Ishikawa (cell line): Measurements from ENCODE around the gene HOXA2.

Source experiments
- EP300 ChIP-seq: IDR thresholded peaks from 2 replicates; pipeline ENCODE4 v1.6.1; 2012; ENCODE audit warnings: borderline replicate concordance
- TAF1 ChIP-seq: IDR thresholded peaks from 2 replicates; pipeline ENCODE4 v1.6.1; 2012; ENCODE audit warnings: low read depth, mild to moderate bottlenecking
- USF1 ChIP-seq: IDR thresholded peaks from 2 replicates; pipeline ENCODE4 v1.6.1; 2012
- ZBTB7A ChIP-seq: IDR thresholded peaks from 2 replicates; pipeline ENCODE4 v1.6.1; 2012; ENCODE audit warnings: low read depth
- TF ChIP-seq, protein P1 (sequence below): IDR thresholded peaks from 2 replicates; pipeline ENCODE4 v1.6.1; 2012; ENCODE audit warnings: low read depth, mild to moderate bottlenecking

GRCh38 chr7:27115221-27116026, 12.9 kb upstream of the HOXA2 start:
- TF ChIP-seq TAF1 (no peak), ZBTB7A (no peak), EP300 (no peak), USF1 (no peak)
- TF ChIP-seq, protein P1, sequence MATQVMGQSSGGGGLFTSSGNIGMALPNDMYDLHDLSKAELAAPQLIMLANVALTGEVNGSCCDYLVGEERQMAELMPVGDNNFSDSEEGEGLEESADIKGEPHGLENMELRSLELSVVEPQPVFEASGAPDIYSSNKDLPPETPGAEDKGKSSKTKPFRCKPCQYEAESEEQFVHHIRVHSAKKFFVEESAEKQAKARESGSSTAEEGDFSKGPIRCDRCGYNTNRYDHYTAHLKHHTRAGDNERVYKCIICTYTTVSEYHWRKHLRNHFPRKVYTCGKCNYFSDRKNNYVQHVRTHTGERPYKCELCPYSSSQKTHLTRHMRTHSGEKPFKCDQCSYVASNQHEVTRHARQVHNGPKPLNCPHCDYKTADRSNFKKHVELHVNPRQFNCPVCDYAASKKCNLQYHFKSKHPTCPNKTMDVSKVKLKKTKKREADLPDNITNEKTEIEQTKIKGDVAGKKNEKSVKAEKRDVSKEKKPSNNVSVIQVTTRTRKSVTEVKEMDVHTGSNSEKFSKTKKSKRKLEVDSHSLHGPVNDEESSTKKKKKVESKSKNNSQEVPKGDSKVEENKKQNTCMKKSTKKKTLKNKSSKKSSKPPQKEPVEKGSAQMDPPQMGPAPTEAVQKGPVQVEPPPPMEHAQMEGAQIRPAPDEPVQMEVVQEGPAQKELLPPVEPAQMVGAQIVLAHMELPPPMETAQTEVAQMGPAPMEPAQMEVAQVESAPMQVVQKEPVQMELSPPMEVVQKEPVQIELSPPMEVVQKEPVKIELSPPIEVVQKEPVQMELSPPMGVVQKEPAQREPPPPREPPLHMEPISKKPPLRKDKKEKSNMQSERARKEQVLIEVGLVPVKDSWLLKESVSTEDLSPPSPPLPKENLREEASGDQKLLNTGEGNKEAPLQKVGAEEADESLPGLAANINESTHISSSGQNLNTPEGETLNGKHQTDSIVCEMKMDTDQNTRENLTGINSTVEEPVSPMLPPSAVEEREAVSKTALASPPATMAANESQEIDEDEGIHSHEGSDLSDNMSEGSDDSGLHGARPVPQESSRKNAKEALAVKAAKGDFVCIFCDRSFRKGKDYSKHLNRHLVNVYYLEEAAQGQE: no peak
